NCI-H2171 treated with DMSO at 0.1 percent for 48 hours (cell line): ENCODE results near the gene SLC15A3.
A peak's percentile ranks its signal among the peaks of the same experiment; 100 is the strongest.

ENCODE experiments used
- DNase-seq: peaks from one replicate; lab custom pipeline; 2025; lab: John Stamatoyannopoulos, UW

The SLC15A3 gene

GRCh38 chr11:60951904-60952741 is at the start of gene SLC15A3:
Gene SLC15A3, minus strand, starts transcription at chr11:60952176. Its CDS starts 625 bp downstream, at chr11:60951551.
- no peak for DNase-seq

- DNase-seq: no peak
These were observed 48.5 kb upstream of the SLC15A3 start for GRCh38 chr11:61000426-61000825.

DNA sequence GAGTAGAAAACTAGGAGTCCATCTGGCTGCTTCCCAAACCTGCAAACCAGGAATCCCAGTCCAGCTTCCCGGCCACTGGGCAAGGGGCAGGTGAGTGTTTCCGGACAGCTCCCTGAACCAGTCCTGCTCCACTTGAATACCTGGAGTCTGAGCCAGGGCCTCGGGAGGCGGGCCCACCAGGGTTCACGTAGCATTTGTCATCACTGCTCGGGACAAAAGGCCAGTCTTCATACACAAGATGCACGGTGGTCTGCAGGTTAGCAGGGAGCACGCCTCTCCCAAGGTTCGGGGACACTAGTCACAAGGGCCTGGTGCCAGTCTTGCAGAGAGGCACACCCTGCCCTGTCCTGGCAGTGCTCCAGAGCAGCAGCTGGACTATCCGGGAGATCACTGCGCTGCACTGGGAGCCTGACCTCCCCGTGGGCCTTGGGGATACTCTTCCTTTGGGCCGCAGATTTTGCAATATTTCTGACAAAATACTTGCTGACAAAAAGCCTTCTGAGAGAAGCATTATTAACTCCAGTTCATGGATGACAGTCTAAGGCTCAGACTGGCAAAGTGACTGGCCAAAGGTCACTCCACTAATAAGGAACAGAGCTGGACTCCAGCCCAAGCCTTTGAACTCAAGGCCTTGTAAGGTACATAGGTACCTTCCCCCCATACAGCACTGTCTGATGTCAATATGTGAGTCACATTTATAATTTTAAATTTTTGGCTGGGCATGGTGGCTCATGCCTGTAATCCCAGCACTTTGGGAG is 44.6 kb upstream of the SLC15A3 start:
- peak; percentile 23 for DNase-seq

GRCh38 chr11:60995798-60996197 is 43.8 kb upstream of the SLC15A3 start:
- no peak for DNase-seq

DNA sequence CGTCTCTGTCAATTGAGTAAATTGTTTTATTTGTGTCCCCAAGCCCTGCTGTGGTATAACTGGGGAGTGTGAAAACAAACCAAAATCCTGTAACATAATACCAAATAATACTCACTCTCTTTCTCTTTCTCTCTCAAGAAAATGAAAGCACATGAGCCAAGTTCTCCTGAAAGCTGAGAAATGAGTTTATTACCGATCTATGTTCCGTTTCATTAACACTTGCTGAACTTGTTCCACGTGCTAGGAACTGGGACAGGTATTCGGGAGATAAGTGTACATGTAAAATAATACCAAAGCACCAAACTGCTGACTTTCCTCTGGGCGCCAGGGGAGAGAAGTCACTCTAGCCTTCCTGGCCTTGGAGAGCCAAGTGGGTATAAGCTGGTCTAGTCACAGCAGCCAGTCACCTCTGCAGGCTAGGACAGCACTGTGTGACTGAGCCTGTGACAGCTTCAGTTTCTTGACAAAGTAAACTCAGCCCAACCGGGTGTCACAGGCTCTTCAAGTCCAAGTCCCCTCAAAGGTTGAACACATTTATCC is 42.6 kb upstream of the SLC15A3 start:
- DNase-seq: peak; percentile 31

GRCh38 chr11:60993615-60994014 is 41.6 kb upstream of the SLC15A3 start:
- DNase-seq: peak; percentile 75

DNA sequence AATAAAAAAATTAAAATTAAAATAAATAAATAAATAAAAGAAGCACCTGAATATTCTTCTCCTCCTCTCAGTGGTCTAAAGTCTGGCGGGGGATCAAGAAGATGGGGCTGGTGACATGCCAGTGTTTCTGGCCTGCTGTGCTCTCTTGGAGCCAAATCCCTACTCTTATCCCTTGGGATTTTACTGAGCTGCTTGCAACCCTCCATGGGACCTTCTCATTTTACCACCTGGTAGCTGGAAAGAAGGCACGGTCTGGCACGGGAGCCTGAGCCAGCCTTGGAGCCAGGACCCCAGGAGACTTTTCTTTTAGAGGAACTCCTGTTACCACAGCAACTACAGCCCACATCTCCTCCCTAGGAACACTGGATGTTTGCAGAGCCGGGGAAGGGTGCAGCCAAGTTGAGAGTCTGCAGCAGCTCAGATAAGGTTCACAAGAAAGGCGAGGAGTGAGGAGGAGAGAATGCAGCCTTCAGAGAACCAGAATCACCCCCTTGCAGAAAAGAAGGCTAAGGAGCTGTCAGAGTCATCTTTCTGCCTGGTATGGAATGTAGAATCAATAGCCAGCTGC is 41.0 kb upstream of the SLC15A3 start:
- DNase-seq: peak; percentile 96

GRCh38 chr11:60991457-60991856 is 39.5 kb upstream of the SLC15A3 start:
- no peak for DNase-seq

DNA sequence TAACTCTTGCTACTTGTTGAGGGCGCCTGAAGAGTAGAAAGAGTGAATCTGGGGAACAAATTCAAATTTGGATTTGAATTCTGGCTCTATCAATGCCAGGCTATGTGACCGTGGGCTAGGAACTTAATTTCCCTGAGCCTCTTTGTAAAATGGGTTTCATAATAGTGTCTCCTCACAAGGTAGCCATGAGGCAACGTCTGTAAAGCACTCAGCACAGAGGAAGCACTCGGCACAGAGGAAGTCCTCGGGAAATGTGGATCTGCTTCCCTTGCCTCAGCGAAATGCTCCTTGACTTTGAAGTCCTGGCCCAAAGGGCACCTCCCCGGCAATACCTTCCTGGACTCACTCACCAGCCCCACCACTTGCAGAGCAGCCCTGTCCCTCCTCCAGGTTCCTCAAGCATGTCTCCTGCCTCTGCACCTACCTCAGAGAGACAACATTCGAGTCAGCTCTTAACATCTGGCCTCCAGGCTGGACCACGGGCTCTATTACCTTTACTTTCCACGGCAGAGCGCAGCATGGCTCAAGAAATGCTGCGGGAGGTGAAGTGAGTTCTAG is 37.2 kb upstream of the SLC15A3 start:
- DNase-seq: no peak

DNA sequence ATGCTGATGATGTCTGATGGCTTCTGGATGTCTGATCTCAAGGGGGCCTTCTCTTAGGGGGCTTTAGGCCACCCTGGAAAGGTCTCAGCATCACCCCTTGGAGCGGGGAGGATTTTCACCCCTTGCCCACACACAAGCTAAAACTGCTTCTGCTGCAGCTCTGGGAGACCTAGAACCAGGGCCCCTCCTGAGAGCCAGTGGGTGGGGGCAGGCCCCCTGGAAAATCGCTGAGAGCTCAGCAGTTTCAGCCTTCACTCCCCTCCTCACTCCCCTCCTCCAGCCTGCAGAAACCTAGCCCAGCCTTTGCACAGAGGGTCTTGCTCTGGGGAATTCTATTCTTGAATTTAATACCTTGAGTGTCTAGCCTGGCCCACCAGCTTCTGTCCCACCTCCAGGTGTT is 36.7 kb upstream of the SLC15A3 start:
- DNase-seq: no peak

- no peak for DNase-seq
These were observed 35.8 kb upstream of the SLC15A3 start for GRCh38 chr11:60987577-60988277.

DNA sequence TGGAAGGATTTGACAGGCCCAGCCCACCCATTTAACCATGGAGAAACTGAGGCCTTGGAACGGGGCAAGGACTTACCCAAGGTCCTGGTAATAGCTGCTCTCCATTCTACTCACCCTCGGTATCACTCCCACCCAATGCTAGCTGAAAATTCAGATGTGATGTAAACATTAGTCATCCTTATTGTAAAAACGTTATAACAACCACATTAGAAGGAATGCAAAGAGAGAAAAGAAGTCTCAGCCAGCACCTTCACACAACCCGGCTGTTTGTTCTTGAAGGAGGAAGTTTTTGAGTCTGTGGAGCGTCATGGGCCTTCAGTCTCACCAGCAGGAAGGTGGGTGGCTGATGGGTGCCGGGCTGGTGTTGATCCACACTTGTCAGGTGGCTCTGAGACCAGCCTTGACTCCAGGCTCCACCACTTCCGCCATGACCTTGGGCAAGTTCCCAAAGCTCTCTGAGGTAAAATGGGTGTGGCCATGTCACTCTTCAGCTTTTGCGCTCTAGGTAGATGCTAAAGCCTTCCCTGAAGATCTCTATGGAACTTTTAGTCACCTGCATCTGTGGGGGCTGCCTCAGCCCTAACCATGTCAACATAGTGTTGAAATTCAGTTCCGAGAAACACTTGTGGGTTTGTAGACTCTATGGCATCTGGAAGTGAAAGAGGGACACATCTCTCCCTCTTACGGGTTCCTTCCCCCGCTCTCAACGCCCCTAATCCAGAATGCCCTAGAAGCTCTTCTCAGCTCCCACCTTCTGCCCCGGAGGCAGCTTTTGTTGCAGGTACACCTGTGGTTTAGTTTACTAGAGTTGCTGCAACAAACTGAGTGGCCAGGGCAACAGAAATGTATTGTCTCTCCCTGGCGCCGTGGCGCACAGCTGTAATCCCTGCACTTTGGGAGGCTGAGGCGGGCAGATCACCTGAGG is 34.3 kb upstream of the SLC15A3 start:
- DNase-seq: no peak

- no peak for DNase-seq
These were observed 33.5 kb upstream of the SLC15A3 start for GRCh38 chr11:60985501-60985900.

DNA sequence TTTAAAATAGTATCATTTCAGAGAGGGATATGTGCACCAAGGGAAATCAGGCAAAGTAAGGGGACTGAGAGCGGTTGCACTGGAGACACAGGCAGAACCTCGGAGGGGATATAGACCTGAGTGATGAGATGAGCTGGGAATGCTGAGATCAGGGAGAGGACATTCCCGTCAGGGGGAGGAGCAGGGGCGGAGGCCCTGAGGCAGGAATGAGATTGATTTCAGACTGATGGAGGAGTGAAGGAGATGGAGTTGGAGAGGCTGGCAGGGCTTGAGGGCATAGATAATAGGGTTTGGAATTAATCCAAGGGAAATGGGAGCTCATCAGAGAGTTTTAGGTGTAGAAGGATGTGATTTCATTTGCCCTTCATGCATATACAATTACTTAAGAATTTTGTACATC is 32.7 kb upstream of the SLC15A3 start:
- peak; percentile 33 for DNase-seq

DNA sequence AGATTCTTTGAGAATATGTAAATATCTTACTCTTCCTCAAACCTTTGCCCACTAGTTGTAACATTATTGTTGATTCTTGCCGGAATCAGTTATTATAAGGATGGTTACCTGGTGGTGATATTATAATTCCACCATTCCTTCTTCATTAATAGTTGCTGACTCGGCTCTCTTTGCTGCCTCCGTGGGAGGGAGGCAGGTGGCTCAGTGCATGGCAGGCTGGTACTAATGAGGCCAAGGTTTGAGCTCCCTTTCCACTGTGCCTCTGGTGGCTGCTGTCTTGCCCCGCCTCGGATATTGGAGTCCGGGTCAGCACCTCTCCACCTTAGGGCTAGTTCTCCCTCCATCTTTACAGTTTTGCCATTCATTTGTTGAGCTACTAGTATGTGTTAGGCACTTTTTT is 32.2 kb upstream of the SLC15A3 start:
- DNase-seq: no peak

DNA sequence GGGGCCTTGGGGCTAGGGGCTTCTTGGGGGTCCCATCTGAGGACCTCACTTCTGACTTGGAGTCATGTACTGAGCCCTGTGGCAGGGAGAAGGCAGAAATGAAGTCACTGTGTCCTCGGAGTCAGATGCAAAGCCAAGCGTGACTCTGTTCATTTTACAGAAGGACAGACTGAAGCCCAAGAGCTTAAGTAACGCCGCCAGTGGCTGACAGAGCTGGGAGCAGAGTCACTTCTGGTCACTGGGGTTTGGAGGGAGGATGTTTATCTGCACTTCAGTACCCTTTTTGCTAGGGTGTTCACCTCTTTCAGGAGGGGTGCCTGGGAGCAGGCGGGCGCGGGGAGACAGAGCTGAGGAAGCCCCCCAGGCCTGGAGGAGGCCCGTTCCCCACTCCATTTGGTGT is 30.2 kb upstream of the SLC15A3 start:
- no peak for DNase-seq

- no peak for DNase-seq
These were observed 29.5 kb upstream of the SLC15A3 start for GRCh38 chr11:60981515-60981914.

DNA sequence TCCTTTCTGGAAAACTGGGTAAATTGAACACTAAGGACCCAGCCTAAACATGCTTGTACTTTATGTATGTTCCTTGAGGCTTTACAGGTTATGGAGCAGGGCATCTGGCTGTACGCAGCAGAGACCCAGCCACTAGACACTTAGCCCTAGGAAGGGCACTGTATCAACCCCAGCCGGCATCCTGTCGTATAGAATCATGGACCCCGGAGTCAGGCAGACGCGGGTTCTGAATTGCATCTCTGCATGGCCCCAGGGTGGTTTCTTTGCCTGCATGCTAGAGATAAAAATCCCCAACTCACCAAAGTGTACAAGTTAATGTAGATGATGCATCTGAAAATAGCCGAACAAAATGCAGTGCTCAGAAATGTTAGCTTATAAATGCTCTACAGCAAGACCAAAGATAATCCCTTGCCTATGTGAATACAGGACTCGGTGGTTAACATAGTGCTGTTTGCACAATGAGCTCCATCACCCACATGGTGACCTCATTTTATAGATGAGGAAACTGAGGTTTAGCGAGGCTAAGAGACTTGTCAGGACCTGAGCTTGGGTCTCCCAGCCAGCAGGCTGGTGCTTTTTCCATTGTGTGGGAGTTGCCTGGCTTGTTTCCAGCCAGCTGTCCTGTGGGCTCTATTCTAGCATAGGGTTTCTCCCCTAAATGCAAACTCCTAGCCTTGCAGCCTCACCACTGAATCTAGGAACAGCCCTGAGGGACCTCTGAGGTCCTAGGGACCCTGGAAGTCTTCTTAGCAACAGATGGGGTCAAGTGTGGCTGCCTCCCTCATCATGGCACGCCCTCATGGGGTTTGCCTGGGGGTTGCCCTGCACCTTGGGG is 26.8 kb upstream of the SLC15A3 start:
- peak; percentile 90 for DNase-seq

GRCh38 chr11:60977836-60978235 is 25.9 kb upstream of the SLC15A3 start:
- no peak for DNase-seq

DNA sequence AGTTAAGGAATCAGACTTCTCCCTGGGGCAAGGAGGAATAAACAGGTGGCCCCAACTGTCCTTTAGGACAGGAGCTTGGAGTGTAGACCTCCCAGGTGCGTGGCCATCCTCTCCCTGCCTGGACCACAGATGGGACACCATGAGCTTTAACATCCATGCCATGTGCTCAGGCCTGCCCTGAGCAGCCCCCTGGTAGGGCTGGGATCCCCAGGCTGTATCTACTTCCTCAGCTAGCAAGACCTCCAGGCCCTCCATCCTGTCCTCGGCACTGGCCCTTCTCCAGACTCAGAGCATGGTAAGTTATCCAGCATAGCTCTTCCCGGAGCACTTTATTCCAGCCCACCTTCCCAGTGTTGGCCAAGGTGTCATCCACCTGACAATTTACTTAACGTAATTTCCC is 25.2 kb upstream of the SLC15A3 start:
- DNase-seq: no peak
